Left lung (tissue), 10 donors: ENCODE data around the gene TMEM11. TPM values are rescaled to one million over a fixed set of nuclear protein-coding genes. Genes with fewer than 3 reads are reported as not detected.
"Not testable (repeated sequence)": the region's sequence is repeated elsewhere in the genome, so short reads cannot be mapped to it uniquely, and the experiment has no call there.

ENCODE experiments used
- ATAC-seq: fragments of 200-7000 bp; cut with Tn5 transposase; one replicate; pipeline ENCODE4 v1.9.1; 2020; ENCODE audit warnings: moderate library complexity
- DNase-seq, 4 donors: peaks; one replicate each; pipeline ENCODE4 v3.0.0-alpha.2; 2013 to 2020
- H3K27ac ChIP-seq, 2 donors: fragments of 200-600 bp; sonication (generic) in 1 of 2; one replicate each; pipeline versions ENCODE4 v1.5.0 to v1.8.0; 2020 to 2021
- H3K27me3 ChIP-seq, 2 donors: fragments of 200-600 bp; sonication (generic) in 1 of 2; one replicate each; pipeline versions ENCODE4 v1.5.0 to v1.8.0; 2020 to 2021
- H3K36me3 ChIP-seq, 2 donors: fragments of 200-600 bp; sonication (generic) in 1 of 2; one replicate each; pipeline versions ENCODE4 v1.5.0 to v1.8.0; 2020 to 2021
- H3K4me1 ChIP-seq, 2 donors: fragments of 200-600 bp; one replicate each; pipeline ENCODE4 v1.8.0; 2021
- H3K4me3 ChIP-seq, 2 donors: fragments of 200-600 bp; sonication (generic) in 1 of 2; one replicate each; pipeline versions ENCODE4 v1.5.0 to v1.8.0; 2020 to 2021; ENCODE audit warnings: mild to moderate bottlenecking in 1 of 2
- H3K9me3 ChIP-seq, 2 donors: fragments of 200-600 bp; sonication (generic) in 1 of 2; one replicate each; pipeline versions ENCODE4 v1.5.0 to v1.8.0; 2020 to 2021
- intact Hi-C, 2 donors: fragments of 100-400 bp; cut with DNase I; formaldehyde crosslinking; loops; one replicate each; pipeline versions ENCODE4 v1.11.2 to v1.14.2; 2022
- polyA plus RNA-seq, 6 donors: library from polyadenylated mRNA; unstranded; fragments of 120-200 nt; gene quantifications; one replicate each; pipeline ENCODE4 v1.2.1, GENCODE V29; 2013; ENCODE audit not compliant: insufficient read length in 6 of 6
- total RNA-seq, 2 donors: library from RNA; stranded (reverse); fragmentation: NEBNext Ultra II Directional; extraction: Animal tissue kit (Norgen Biotek cat#: 25700); gene quantifications; one replicate each; pipeline ENCODE4 v1.2.1, GENCODE V29; 2021
- TF ChIP-seq, protein P1 (sequence below), 2 donors: fragments of 200-600 bp; sonication (generic) in 1 of 2; IDR thresholded peaks; one replicate each; pipeline versions ENCODE4 v1.5.0 to v1.8.0; 2021; ENCODE audit warnings: antibody characterized with exemption in 2 of 2
- donor health status: DM: no; HTN: yes; CAD: no.
- donor health status: DM: no; HTN: no; CAD: no.

TMEM11 gene
- total and polyA plus RNA-seq, 8 donors = 17.1 to 25.1 (median 19.5) TPM

DNA sequence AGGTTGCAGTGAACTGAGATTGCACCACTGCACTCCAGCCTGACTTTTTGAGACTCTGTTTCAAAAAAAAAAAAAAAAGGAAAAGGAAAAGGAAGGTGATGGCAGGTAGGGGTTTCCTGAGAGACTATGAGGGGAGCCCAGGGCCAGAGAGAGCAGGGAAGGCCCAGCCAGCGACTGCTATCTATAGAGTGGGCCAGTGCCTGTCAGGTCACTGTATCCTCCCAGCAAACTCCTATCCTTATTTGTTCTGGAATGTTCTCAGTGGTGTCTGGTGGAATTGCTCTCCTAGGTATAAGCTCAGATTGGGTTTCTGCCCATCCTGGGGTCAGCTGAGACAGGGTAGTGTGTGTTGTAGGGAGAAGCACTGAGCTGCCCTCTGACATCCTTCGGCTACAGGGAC is 14.9 kb upstream of the TMEM11 start:
- no peaks in the 10 kb centered on the region for H3K36me3 ChIP-seq
- ATAC-seq = no peak
- no peaks in the 10 kb centered on the region for H3K27me3 ChIP-seq
- H3K4me1 ChIP-seq = peaks cover 0 to 12% of the 10 kb centered on the region in 2 donors
- no peak for DNase-seq
- H3K27ac ChIP-seq = no peak overlapping the region
- TF ChIP-seq, protein P1, sequence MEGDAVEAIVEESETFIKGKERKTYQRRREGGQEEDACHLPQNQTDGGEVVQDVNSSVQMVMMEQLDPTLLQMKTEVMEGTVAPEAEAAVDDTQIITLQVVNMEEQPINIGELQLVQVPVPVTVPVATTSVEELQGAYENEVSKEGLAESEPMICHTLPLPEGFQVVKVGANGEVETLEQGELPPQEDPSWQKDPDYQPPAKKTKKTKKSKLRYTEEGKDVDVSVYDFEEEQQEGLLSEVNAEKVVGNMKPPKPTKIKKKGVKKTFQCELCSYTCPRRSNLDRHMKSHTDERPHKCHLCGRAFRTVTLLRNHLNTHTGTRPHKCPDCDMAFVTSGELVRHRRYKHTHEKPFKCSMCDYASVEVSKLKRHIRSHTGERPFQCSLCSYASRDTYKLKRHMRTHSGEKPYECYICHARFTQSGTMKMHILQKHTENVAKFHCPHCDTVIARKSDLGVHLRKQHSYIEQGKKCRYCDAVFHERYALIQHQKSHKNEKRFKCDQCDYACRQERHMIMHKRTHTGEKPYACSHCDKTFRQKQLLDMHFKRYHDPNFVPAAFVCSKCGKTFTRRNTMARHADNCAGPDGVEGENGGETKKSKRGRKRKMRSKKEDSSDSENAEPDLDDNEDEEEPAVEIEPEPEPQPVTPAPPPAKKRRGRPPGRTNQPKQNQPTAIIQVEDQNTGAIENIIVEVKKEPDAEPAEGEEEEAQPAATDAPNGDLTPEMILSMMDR (IDR thresholded peaks at IDR 0.05) = no peak
- H3K9me3 ChIP-seq = no peaks in the 10 kb centered on the region
- intact Hi-C loops = no loop called here
- H3K4me3 ChIP-seq = no peak overlapping the region

DNA sequence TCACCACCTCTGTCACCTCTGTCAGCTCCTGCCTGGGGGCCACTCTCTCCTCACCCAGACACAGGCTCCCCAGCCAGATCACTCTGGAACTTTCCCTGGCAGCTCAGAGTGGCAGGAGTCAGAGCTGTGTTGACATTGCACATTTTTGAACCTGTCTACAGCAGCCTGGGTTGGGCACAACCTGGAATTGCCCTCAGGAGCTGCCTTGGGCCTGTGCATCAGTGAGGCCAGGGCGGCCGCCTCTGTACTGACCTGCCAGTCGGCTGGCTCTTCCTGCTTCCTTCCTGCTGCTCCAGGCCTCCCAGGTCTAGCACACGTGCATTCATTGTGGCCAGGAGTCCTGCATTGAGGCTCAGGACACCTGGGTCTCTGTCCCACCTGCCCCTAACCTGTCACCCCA is 14.2 kb upstream of the TMEM11 start:
- Histone ChIP-seq H3K27ac (no peak overlapping the region), H3K4me1 (peaks cover 0 to 12% of the 10 kb centered on the region in 2 donors), H3K36me3 (peaks cover 0 to 2% of the 10 kb centered on the region in 2 donors), H3K4me3 (no peak overlapping the region), H3K27me3 (no peaks in the 10 kb centered on the region), H3K9me3 (no peaks in the 10 kb centered on the region)
- no peak for DNase-seq
- ATAC-seq = peak; percentile 68
- TF ChIP-seq, protein P1 (IDR thresholded peaks at IDR 0.05) = no peak
- intact Hi-C loops = no loop called here

DNA sequence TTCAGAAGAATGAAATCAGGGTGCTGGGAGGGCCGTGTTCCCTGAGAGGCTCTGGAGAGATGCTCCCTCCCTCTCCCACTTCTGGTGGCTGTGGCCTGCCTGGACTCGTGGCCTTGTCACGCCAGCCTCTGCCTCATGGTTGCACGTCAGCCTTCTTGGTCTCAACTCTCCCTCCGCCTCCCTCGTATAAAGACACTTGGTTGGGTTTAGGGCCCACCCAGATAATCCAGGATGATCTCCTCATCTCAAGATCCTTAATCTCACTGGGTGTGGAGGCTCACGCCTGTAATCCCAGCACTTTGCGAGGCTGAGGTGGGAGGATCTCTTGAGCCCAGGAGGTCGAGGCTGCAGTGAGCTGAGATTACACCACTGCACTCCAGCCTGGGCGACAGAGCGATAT is 13.3 kb upstream of the TMEM11 start:
- H3K27me3 ChIP-seq, ATAC-seq, H3K27ac ChIP-seq, intact Hi-C loops, DNase-seq, H3K4me3 ChIP-seq, H3K36me3 ChIP-seq, H3K9me3 ChIP-seq: not testable (repeated sequence)
- peaks cover 0 to 12% of the 10 kb centered on the region in 2 donors for H3K4me1 ChIP-seq

DNA sequence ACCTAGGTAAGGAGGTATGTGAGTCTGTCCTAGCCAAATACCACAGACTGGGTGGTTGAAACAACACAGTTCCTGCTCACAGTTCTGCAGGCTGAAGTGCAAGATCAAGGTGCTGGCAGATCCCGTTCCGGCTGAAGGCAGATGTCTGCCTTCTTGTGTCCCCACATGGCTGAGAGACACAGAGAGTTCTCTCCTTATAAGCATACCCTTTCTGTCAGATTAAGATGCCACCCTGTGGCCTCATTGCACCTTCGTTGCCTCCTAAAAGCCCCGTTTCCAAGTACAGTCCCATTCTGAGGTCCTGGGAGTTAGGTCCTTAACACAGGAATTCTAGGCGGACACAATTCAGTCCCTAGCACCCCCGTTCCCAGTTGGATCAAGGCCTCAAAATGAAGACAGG is 9.1 kb upstream of the TMEM11 start:
- no peak overlapping the region for H3K27ac ChIP-seq
- ATAC-seq (no peak), DNase-seq (no peak)
- peaks cover 0 to 2% of the 10 kb centered on the region in 2 donors for H3K9me3 ChIP-seq
- H3K4me3 ChIP-seq = no peak overlapping the region
- intact Hi-C loops = no loop called here
- peaks cover 0 to 15% of the 10 kb centered on the region in 2 donors for H3K36me3 ChIP-seq
- TF ChIP-seq, protein P1 (IDR thresholded peaks at IDR 0.05) = no peak
- H3K4me1 ChIP-seq = peaks cover 0 to 29% of the 10 kb centered on the region in 2 donors
- H3K27me3 ChIP-seq = no peaks in the 10 kb centered on the region

DNA sequence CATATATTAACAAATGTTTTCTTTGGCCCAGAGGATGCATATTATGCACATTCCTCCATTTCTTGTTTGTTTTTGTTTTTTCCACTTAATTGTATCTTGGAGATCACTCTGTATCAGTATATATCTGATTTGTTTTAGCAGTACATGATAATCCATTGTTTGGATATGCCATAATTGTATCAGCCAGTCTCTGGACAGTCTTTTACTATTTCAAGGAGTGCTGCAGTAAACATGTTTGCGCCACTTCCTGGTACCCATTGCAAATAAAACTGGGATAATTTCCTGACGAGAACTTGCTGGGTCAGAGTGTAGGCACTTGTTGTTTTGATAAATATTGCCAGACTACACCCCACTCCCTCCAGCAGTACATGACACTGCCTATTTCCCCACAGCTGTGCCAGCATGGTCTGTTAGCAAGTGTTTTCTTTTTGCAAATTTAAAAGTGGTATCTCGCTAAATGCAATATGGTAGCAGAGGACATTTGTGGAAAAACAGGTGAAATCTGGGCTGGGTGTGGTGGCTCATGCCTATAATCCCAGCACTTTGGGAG is 4.9 kb upstream of the TMEM11 start:
- Histone ChIP-seq H3K27ac (no peak overlapping the region), H3K9me3 (peaks cover 0 to 2% of the 10 kb centered on the region in 2 donors)
- intact Hi-C loops = no loop called here

More for the DNA sequence above, 4.9 kb upstream of the TMEM11 start:
- H3K4me1 ChIP-seq = peaks cover 8 to 49% of the 10 kb centered on the region in 2 donors
- ATAC-seq (no peak), DNase-seq (no peak)
- H3K4me3 ChIP-seq = no peak overlapping the region
- peaks cover 0 to 15% of the 10 kb centered on the region in 2 donors for H3K36me3 ChIP-seq
- TF ChIP-seq, protein P1 (IDR thresholded peaks at IDR 0.05) = no peak
- no peaks in the 10 kb centered on the region for H3K27me3 ChIP-seq
